Neural crest cell (in vitro differentiated cells): ENCODE data around the gene GARIN5B. TPM values are rescaled to one million over a fixed set of nuclear protein-coding genes. Genes with fewer than 3 reads are reported as not detected.

Source experiments
- DNase-seq: peaks from one replicate; pipeline ENCODE4 v3.0.0; 2021; ENCODE audit warnings: low read depth, mixed read lengths, low spot score
- H3K27ac Mint-ChIP-seq: one replicate; pipeline ENCODE4 v1.8.0; 2021; ENCODE audit warnings: mild to moderate bottlenecking, mixed read lengths; ENCODE audit not compliant: unreplicated experiment
- H3K27me3 Mint-ChIP-seq: 2 replicates; pipeline ENCODE4 v1.8.0; 2021; ENCODE audit warnings: low read depth, mild to moderate bottlenecking, mixed read lengths
- H3K36me3 Mint-ChIP-seq: 2 replicates; pipeline ENCODE4 v1.8.0; 2021; ENCODE audit warnings: low read depth, mild to moderate bottlenecking, mixed read lengths
- H3K4me1 Mint-ChIP-seq: 2 replicates; pipeline ENCODE4 v1.8.0; 2021; ENCODE audit warnings: mixed read lengths
- H3K4me3 Mint-ChIP-seq: one replicate; pipeline ENCODE4 v1.8.0; 2021; ENCODE audit warnings: mild to moderate bottlenecking, mixed read lengths
- H3K9me3 Mint-ChIP-seq: 2 replicates; pipeline ENCODE4 v1.8.0; 2021; ENCODE audit warnings: mixed read lengths
- CTCF ChIP-seq: fragments of 200-600 bp; sonication (generic); conservative IDR thresholded peaks from 2 replicates; pipeline ENCODE4 v1.5.0; 2021; ENCODE audit warnings: antibody characterized with exemption, mild to moderate bottlenecking
- total RNA-seq: library from RNA; stranded (reverse); gene quantifications from 2 replicates; pipeline ENCODE4 v1.2.1, GENCODE V29; 2021

GARIN5B gene
- total RNA-seq, 1 donor from 2014 or later, result not detected

- H3K36me3 Mint-ChIP-seq, result peaks cover 10% of the 10 kb centered on the region
- H3K9me3 Mint-ChIP-seq, result peaks cover 2% of the 10 kb centered on the region
Measured at GRCh38 chr19:55311797-55312196, 51.3 kb downstream of the GARIN5B start.

GRCh38 chr19:55311397-55311796 is 51.7 kb downstream of the GARIN5B start:
- no peak overlapping the region for H3K4me3 Mint-ChIP-seq
- H3K9me3 Mint-ChIP-seq, result peaks cover 2% of the 10 kb centered on the region
- TF ChIP-seq CTCF, result no peak
- no peak for DNase-seq
- peaks cover 10% of the 10 kb centered on the region for H3K36me3 Mint-ChIP-seq
- peaks cover 23% of the 10 kb centered on the region for H3K4me1 Mint-ChIP-seq
- no peaks in the 10 kb centered on the region for H3K27me3 Mint-ChIP-seq
- H3K27ac Mint-ChIP-seq, result no peak overlapping the region

More at GRCh38 chr19:55311797-55312196, 51.3 kb downstream of the GARIN5B start:
- Mint-ChIP-seq H3K27me3 (no peaks in the 10 kb centered on the region), H3K27ac (no peak overlapping the region), H3K4me3 (no peak overlapping the region), H3K4me1 (peaks cover 24% of the 10 kb centered on the region)
- DNase-seq, result no peak
- no peak for TF ChIP-seq CTCF

DNA sequence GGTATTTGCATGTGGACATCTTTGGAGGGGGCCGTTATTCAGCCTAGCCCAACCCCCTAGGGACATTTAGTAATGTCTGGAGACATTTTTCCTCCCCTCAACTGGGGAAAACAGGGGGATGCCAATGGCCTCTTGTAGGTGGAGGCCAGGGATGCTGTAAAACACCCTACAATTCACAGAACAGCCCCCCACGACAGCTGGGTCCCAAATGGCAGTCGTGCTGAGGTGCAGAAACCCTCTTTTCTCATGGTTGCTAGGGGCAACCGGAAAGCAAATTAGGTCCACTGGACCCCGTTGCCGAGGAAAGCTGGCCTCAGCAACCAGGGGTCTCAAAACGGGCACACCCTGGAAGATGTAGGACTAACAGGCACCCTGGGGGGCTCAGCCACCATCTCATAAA is 52.6 kb downstream of the GARIN5B start:
- peak overlapping the region; percentile 29 for H3K4me3 Mint-ChIP-seq

GRCh38 chr19:55309448-55309847 is 53.6 kb downstream of the GARIN5B start:
- TF ChIP-seq CTCF, result no peak
- H3K27me3 Mint-ChIP-seq, result no peaks in the 10 kb centered on the region
- H3K4me3 Mint-ChIP-seq, result no peak overlapping the region
- no peak overlapping the region for H3K27ac Mint-ChIP-seq
- H3K9me3 Mint-ChIP-seq, result no peaks in the 10 kb centered on the region
- H3K4me1 Mint-ChIP-seq, result peaks cover 24% of the 10 kb centered on the region
- DNase-seq, result no peak
- peaks cover 15% of the 10 kb centered on the region for H3K36me3 Mint-ChIP-seq

More for the DNA sequence above, 52.6 kb downstream of the GARIN5B start:
- Mint-ChIP-seq H3K9me3 (no peaks in the 10 kb centered on the region), H3K27me3 (no peaks in the 10 kb centered on the region), H3K4me1 (peaks cover 21% of the 10 kb centered on the region), H3K27ac (no peak overlapping the region), H3K36me3 (peaks cover 12% of the 10 kb centered on the region)
- no peak for TF ChIP-seq CTCF
- no peak for DNase-seq

DNA sequence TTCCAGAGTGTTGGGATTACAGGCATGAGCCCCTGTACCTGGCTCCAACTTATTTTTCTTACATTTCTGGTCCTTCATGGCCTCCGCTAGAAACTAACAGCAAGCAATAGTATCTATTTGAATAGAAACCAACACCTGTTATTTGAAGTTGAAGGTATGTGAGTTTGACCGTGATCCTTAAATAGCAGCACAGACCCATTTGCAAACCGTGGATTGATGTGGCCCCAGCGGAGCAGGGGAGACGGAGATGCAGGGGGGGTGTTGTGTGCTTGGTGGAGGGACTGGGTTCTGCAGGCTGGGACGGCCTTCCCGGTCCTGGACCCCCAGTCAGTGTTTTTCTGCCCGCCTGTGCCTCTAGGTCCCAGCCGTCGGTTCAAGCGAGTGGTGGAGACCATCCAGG is 54.8 kb downstream of the GARIN5B start:
- Mint-ChIP-seq H3K4me1 (peaks cover 20% of the 10 kb centered on the region), H3K27ac (no peak overlapping the region)
- no peak for TF ChIP-seq CTCF

GRCh38 chr19:55306712-55307111 is 56.3 kb downstream of the GARIN5B start:
- H3K4me3 Mint-ChIP-seq, result no peak overlapping the region
- H3K27ac Mint-ChIP-seq, result no peak overlapping the region
- no peak for TF ChIP-seq CTCF
- no peak for DNase-seq
- no peaks in the 10 kb centered on the region for H3K27me3 Mint-ChIP-seq
- H3K36me3 Mint-ChIP-seq, result peaks cover 15% of the 10 kb centered on the region
- H3K9me3 Mint-ChIP-seq, result no peaks in the 10 kb centered on the region
- H3K4me1 Mint-ChIP-seq, result peaks cover 20% of the 10 kb centered on the region

More for the DNA sequence above, 54.8 kb downstream of the GARIN5B start:
- no peak overlapping the region for H3K4me3 Mint-ChIP-seq
- peaks cover 15% of the 10 kb centered on the region for H3K36me3 Mint-ChIP-seq
- H3K27me3 Mint-ChIP-seq, result no peaks in the 10 kb centered on the region
- H3K9me3 Mint-ChIP-seq, result no peaks in the 10 kb centered on the region
- no peak for DNase-seq
